Stomach (tissue), 9 donors: ENCODE results near the gene CCL24. TPM values are rescaled to one million over a fixed set of nuclear protein-coding genes. Genes with fewer than 3 reads are reported as not detected.

Experiments used
- DNase-seq, 2 donors: peaks; one replicate each; pipeline versions ENCODE4 v3.0.0 to v3.0.0-alpha.2; 2013 to 2019
- H3K27ac ChIP-seq, 5 donors: fragments of 200-600 bp in 4 of 5; sonication (generic) in 4 of 5; one replicate each; pipeline ENCODE4 v1.5.1; 2013 to 2019; ENCODE audit warnings: mild to moderate bottlenecking in 1 of 5, moderate library complexity in 1 of 5
- H3K27me3 ChIP-seq, 3 donors: fragments of 200-600 bp; sonication (generic); one replicate each; pipeline ENCODE4 v1.5.1; 2017 to 2019; ENCODE audit warnings: mixed run types in 1 of 3
- H3K36me3 ChIP-seq, 4 donors: fragments of 200-600 bp; sonication (generic); 1 replicate in 3 of 4; 2 replicates in 1 of 4; pipeline ENCODE4 v1.5.1; 2016 to 2019
- H3K4me1 ChIP-seq, 4 donors: fragments of 200-600 bp; sonication (generic); one replicate each; pipeline ENCODE4 v1.5.1; 2016 to 2019
- H3K4me3 ChIP-seq, 4 donors: fragments of 200-600 bp; sonication (generic) in 3 of 4; one replicate each; pipeline ENCODE4 v1.5.1; 2016 to 2019; ENCODE audit warnings: mild to moderate bottlenecking in 1 of 4
- H3K9me3 ChIP-seq, 4 donors: fragments of 200-600 bp; sonication (generic); one replicate each; pipeline ENCODE4 v1.5.1; 2016 to 2019
- CTCF ChIP-seq, 7 experiments: fragments of 450-650 bp in 4 of 7; fragments of 200-600 bp in 3 of 7; sonication (generic) in 3 of 7; IDR thresholded peaks; one replicate each; pipeline ENCODE4 v1.5.1; 2016 to 2019; ENCODE audit warnings: antibody characterized with exemption in 7 of 7, control low read depth in 2 of 7, mild to moderate bottlenecking in 1 of 7
- EP300 ChIP-seq: sonication (generic); formaldehyde crosslinking; IDR thresholded peaks from one replicate; pipeline ENCODE4 v1.6.1; 2017; ENCODE audit warnings: antibody characterized with exemption
- POLR2A ChIP-seq, 4 donors: fragments of 450-650 bp; IDR thresholded peaks; one replicate each; pipeline ENCODE4 v1.6.1; 2016; ENCODE audit warnings: antibody characterized with exemption in 4 of 4, control low read depth in 2 of 4, mild to moderate bottlenecking in 1 of 4, moderate library complexity in 1 of 4
- POLR2AphosphoS5 ChIP-seq, 3 donors: sonication (generic); formaldehyde crosslinking; IDR thresholded peaks; one replicate each; pipeline ENCODE4 v1.6.1; 2016; ENCODE audit warnings: antibody characterized with exemption in 3 of 3
- WGBS, 5 donors: extraction: QIAGEN DNeasy Blood & Tissue Kit in 3 of 5; methylation state at CpG; one replicate each; pipeline versions ENCODE4 v1.1.5 to v1.1.7; 2013 to 2018; 5-methylcytosine and 5-hydroxymethylcytosine counted together
- intact Hi-C: fragments of 100-400 bp; cut with DNase I; formaldehyde crosslinking; loops from one replicate; pipeline ENCODE4 v1.15.1; 2023; ENCODE audit warnings: low total_unique reads
- polyA plus RNA-seq, 3 donors: library from polyadenylated mRNA; stranded (reverse); fragments of 200-250 nt; gene quantifications; one replicate each; pipeline ENCODE4 v1.2.3, GENCODE V29; 2013
- total RNA-seq, 5 donors: library from RNA; depleted of rRNA; stranded (reverse); fragments of >200 nt; gene quantifications; one replicate each; pipeline versions ENCODE4 v1.1.0 to v1.2.3, GENCODE V29; 2014 to 2016
- donor health status: healthy with polysubstance abuse.
- donor health status: Bipolar disorder and iron deficiency.
- donor health status: healthy.

The CCL24 gene
- total and polyA plus RNA-seq, 8 donors: 2.1 to 9.1 (median 3.8) TPM; not detected in 4

DNA sequence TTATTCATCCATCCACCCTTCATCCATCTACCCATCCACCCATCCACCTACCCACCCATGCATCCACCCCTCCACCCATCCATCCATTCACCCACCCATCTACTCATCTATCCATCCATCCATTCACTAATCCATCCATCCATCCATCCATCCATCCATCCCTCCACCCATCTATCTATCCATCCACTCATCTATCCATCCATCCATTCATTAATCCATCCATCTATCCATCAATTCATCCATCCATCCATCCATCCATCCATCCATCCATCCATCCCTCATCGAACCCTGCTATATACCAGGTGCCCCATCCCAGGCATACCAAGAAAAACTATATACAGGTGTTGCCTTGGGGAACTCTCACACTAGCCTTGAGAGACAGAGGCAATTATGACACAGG, 7.1 kb upstream of the CCL24 start:
- intact Hi-C loops: no loop called here

DNA sequence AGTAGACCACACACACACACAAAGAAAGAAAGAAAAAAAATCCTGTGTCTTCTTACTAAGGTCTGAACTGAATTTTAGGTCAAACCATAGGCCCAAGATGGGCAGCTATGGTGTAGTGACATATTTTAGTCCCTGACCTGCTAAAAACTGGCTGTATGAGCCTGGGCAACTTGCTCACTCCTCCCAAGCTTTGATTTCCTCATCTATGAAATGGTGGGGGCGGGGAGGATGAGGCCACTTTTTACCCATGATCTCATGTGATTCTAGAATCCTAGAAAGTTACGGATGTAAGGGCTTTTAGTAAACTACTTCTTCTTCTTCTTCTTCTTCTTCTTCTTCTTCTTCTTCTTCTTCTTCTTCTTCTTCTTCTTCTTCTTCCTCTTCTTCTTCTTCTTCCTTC, 6.1 kb upstream of the CCL24 start:
- Histone ChIP-seq H3K4me1 (no peaks in the 10 kb centered on the region), H3K27ac (no peak overlapping the region), H3K9me3 (no peaks in the 10 kb centered on the region), H3K27me3 (peaks cover 0 to 8% (median 0%) of the 10 kb centered on the region in 3 donors), H3K36me3 (no peaks in the 10 kb centered on the region), H3K4me3 (no peak overlapping the region)
- WGBS, 5 donors: 58 to 86% (median 81%) methylated on average over 2 of the region's 2 CpGs
- intact Hi-C loops: no loop called here
- TF ChIP-seq POLR2A (IDR thresholded peaks at IDR 0.05) (no peak), POLR2AphosphoS5 (IDR thresholded peaks at IDR 0.05) (no peak), CTCF (IDR thresholded peaks at IDR 0.05) (no peak), EP300 (no peak)
- DNase-seq: no peak

More for the DNA sequence above, 7.1 kb upstream of the CCL24 start:
- no peak overlapping the region for H3K27ac ChIP-seq
- TF ChIP-seq EP300 (no peak), POLR2A (IDR thresholded peaks at IDR 0.05) (no peak), CTCF (IDR thresholded peaks at IDR 0.05) (no peak), POLR2AphosphoS5 (IDR thresholded peaks at IDR 0.05) (no peak)
- no peaks in the 10 kb centered on the region for H3K36me3 ChIP-seq
- no peak overlapping the region for H3K4me3 ChIP-seq
- no peak for DNase-seq
- WGBS, 5 donors: 76 to 95% (median 93%) methylated on average over 1 of the region's 1 CpG
- no peaks in the 10 kb centered on the region for H3K4me1 ChIP-seq
- H3K9me3 ChIP-seq: no peaks in the 10 kb centered on the region
- peaks cover 0 to 8% (median 0%) of the 10 kb centered on the region in 3 donors for H3K27me3 ChIP-seq

- WGBS, 5 donors: 76 to 86% (median 85%) methylated on average over 5 of the region's 5 CpGs
- Histone ChIP-seq H3K4me3 (no peak overlapping the region), H3K27me3 (peaks cover 0 to 8% (median 0%) of the 10 kb centered on the region in 3 donors), H3K27ac (no peak overlapping the region), H3K4me1 (no peaks in the 10 kb centered on the region), H3K36me3 (no peaks in the 10 kb centered on the region), H3K9me3 (no peaks in the 10 kb centered on the region)
- TF ChIP-seq POLR2A (IDR thresholded peaks at IDR 0.05): no peak
- TF ChIP-seq EP300: no peak
- TF ChIP-seq CTCF (IDR thresholded peaks at IDR 0.05): no peak
- intact Hi-C loops: no loop called here
- no peak for DNase-seq
These were observed 4.9 kb upstream of the CCL24 start for GRCh38 chr7:75818472-75818871.

DNA sequence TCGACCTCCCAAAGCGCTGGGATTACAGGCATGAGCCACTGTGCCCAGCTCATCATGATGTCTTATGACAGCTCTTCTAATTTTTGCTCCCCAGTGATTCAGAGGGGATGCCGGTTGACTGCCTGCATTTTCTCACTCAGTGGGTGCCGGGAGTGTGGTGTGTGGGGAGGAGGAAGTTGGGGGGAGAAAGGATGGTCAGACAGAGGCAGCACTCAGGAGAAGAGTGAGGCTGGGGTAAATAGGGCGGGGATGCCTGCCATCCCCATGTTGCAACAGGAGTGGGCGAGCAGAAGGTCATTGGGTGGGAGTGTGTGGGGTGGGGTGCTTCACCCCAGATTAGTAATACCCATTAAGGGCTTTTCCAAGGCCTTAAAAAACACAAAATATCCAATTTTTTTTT, 3.5 kb upstream of the CCL24 start:
- WGBS, 5 donors: 72 to 84% (median 76%) methylated on average over 6 of the region's 6 CpGs
- Histone ChIP-seq H3K4me1 (no peaks in the 10 kb centered on the region), H3K36me3 (no peaks in the 10 kb centered on the region), H3K9me3 (no peaks in the 10 kb centered on the region), H3K4me3 (no peak overlapping the region), H3K27ac (no peak overlapping the region), H3K27me3 (peaks cover 0 to 8% (median 0%) of the 10 kb centered on the region in 3 donors)
- no peak for TF ChIP-seq EP300
- TF ChIP-seq CTCF (IDR thresholded peaks at IDR 0.05): no peak
- no peak for TF ChIP-seq POLR2AphosphoS5 (IDR thresholded peaks at IDR 0.05)
- no peak for TF ChIP-seq POLR2A (IDR thresholded peaks at IDR 0.05)
- no peak for DNase-seq
- intact Hi-C loops: no loop called here
